ACC112 (cell line): Measurements from ENCODE around the gene COL6A1.
A peak's percentile ranks its signal among the peaks of the same experiment; 100 is the strongest.
"Not testable (repeated sequence)": the region's sequence is repeated elsewhere in the genome, so short reads cannot be mapped to it uniquely, and the experiment has no call there.

Source experiments
- H2AFZ ChIP-seq: fragments of 200-600 bp; sonication (generic); one replicate; pipeline ENCODE4 v1.6.0; 2017; ENCODE audit warnings: antibody characterized with exemption, low read length; ENCODE audit not compliant: unreplicated experiment
- H3K27ac ChIP-seq: fragments of 200-600 bp; sonication (generic); 2 replicates; pipeline ENCODE4 v1.5.1; 2014; ENCODE audit warnings: low read depth, mild to moderate bottlenecking, antibody characterized with exemption, low read length, moderate library complexity
- H3K27me3 ChIP-seq: fragments of 200-600 bp; sonication (generic); 2 replicates; pipeline ENCODE4 v1.6.1; 2014; ENCODE audit warnings: mild to moderate bottlenecking, antibody characterized with exemption, low read length, moderate library complexity, mixed read lengths; ENCODE audit not compliant: insufficient read depth
- H3K36me3 ChIP-seq: fragments of 200-600 bp; sonication (generic); 2 replicates; pipeline ENCODE4 v1.6.1; 2016; ENCODE audit warnings: mild to moderate bottlenecking, antibody characterized with exemption, low read length, moderate library complexity, mixed read lengths; ENCODE audit not compliant: insufficient read depth
- H3K4me1 ChIP-seq: fragments of 200-600 bp; sonication (generic); one replicate; pipeline ENCODE4 v1.6.1; 2016; ENCODE audit warnings: low read length, mixed read lengths; ENCODE audit not compliant: insufficient read depth, unreplicated experiment, control insufficient read depth
- H3K4me3 ChIP-seq: fragments of 200-600 bp; sonication (generic); 2 replicates; pipeline ENCODE4 v1.5.1; 2014; ENCODE audit warnings: mild to moderate bottlenecking, low read depth, low read length
- H3K79me2 ChIP-seq: fragments of 200-600 bp; sonication (generic); one replicate; pipeline ENCODE4 v1.6.0; 2016; ENCODE audit warnings: low read length; ENCODE audit not compliant: control insufficient read depth, unreplicated experiment, insufficient read depth

COL6A1 gene

DNA sequence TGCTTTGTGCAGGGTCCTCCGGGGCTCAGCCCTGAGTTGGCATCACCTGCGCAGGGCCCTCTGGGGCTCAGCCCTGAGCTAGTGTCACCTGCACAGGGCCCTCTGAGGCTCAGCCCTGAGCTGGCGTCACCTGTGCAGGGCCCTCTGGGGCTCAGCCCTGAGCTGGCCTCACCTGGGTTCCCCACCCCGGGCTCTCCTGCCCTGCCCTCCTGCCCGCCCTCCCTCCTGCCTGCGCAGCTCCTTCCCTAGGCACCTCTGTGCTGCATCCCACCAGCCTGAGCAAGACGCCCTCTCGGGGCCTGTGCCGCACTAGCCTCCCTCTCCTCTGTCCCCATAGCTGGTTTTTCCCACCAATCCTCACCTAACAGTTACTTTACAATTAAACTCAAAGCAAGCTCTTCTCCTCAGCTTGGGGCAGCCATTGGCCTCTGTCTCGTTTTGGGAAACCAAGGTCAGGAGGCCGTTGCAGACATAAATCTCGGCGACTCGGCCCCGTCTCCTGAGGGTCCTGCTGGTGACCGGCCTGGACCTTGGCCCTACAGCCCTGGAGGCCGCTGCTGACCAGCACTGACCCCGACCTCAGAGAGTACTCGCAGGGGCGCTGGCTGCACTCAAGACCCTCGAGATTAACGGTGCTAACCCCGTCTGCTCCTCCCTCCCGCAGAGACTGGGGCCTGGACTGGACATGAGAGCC is 22.7 kb downstream of the COL6A1 start:
- peaks cover 44% of the 10 kb centered on the region; the same call in 1 of the 2 replicates for H3K36me3 ChIP-seq
- no peaks in the 10 kb centered on the region for H3K79me2 ChIP-seq
- H3K4me1 ChIP-seq = no peaks in the 10 kb centered on the region
- no peak overlapping the region for H3K4me3 ChIP-seq
- H3K27me3 ChIP-seq = no peaks in the 10 kb centered on the region
- peak overlapping the region; percentile 38 for H3K27ac ChIP-seq
- H2AFZ ChIP-seq = no peak overlapping the region

DNA sequence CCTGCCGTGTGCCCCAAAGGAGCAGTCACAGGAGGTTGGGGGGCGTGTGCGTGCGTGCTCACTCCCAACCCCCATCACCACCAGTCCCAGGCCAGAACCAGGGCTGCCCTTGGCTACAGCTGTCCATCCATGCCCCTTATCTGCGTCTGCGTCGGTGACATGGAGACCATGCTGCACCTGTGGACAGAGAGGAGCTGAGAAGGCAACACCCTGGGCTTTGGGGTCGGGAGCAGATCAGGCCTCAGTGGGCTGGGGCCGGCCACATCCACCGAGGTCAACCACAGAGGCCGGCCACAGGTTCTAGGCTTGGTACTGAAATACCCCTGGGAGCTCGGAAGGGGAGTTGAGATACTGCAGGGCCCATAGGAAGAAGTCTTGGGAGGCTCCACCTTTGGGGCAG is 23.5 kb downstream of the COL6A1 start:
- H3K79me2 ChIP-seq = no peaks in the 10 kb centered on the region
- H2AFZ ChIP-seq = no peak overlapping the region
- H3K4me1 ChIP-seq = no peaks in the 10 kb centered on the region
- no peaks in the 10 kb centered on the region for H3K27me3 ChIP-seq
- no peak overlapping the region for H3K4me3 ChIP-seq
- H3K36me3 ChIP-seq = peaks cover 40% of the 10 kb centered on the region; the same call in 1 of the 2 replicates
- H3K27ac ChIP-seq = peak overlapping the region; percentile 38

- Histone ChIP-seq H3K36me3 (peaks cover 37% of the 10 kb centered on the region; the same call in 1 of the 2 replicates), H3K27me3 (no peaks in the 10 kb centered on the region), H3K4me3 (no peak overlapping the region), H3K79me2 (no peaks in the 10 kb centered on the region), H3K4me1 (no peaks in the 10 kb centered on the region), H2AFZ (no peak overlapping the region), H3K27ac (peak overlapping the region; percentile 38; the same call in 1 of the 2 replicates)
Observed at GRCh38 chr21:46005481-46005881, 23.9 kb downstream of the COL6A1 start.

- H3K27me3 ChIP-seq, H3K4me3 ChIP-seq, H3K79me2 ChIP-seq, H3K4me1 ChIP-seq, H3K27ac ChIP-seq, H2AFZ ChIP-seq: not testable (repeated sequence)
- H3K36me3 ChIP-seq = peaks cover 37% of the 10 kb centered on the region; the same call in 1 of the 2 replicates
Observed at GRCh38 chr21:46005894-46006546, 24.4 kb downstream of the COL6A1 start.

DNA sequence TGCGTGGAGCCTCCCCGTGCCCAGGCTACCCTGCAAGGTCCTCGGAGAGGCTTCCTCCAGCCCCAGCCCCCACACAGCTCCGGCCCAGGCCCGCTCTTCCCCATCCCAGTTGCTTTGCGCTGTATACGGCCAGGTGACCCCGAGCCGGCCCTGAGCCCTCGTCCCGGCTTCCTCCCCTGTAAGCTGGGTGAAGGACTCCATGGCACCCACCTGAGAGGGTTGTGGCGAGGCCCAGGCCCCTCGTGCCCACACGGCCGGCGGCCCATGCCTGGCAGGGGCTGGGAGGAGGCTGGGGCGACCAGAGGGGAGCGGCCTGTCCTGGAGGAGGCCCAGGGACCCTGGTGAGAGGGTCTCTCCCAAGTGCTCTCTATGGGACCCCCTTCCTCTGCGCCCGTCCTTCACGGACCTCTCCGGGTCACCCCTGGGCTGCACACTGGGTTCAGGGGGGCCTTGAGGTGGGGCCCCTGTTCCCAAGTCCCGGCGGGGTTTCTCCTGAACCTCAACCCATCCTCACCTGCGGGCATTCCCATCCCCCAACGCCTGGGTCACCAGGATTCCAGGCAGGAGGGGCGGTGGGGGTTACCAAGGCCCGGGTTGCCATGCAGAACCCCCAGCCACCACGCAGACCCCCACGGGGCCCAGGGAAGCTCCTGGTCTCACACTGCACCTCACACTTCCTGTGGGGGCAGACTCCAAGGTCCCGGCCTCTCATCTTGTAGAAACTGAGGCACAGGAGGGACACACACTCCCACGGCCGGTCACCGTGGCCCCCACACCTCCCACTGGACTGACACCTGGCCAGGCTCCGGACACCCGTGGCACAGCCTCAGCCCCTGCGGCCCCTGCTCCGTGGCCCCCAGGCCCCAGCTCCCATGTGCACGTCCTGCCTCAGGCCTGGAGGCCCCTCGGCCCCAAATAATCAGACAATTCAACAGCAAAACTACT is 25.2 kb downstream of the COL6A1 start:
- Histone ChIP-seq H3K79me2 (no peaks in the 10 kb centered on the region), H2AFZ (no peak overlapping the region), H3K4me3 (no peak overlapping the region), H3K36me3 (peaks cover 30% of the 10 kb centered on the region; the same call in 1 of the 2 replicates), H3K4me1 (no peaks in the 10 kb centered on the region), H3K27me3 (no peaks in the 10 kb centered on the region), H3K27ac (no peak overlapping the region)

GRCh38 chr21:46007492-46007868 is 25.9 kb downstream of the COL6A1 start:
- Histone ChIP-seq H3K4me3 (no peak overlapping the region), H3K79me2 (no peaks in the 10 kb centered on the region), H3K36me3 (peaks cover 23% of the 10 kb centered on the region; the same call in 1 of the 2 replicates), H3K4me1 (no peaks in the 10 kb centered on the region), H3K27ac (no peak overlapping the region), H2AFZ (no peak overlapping the region), H3K27me3 (no peaks in the 10 kb centered on the region)

DNA sequence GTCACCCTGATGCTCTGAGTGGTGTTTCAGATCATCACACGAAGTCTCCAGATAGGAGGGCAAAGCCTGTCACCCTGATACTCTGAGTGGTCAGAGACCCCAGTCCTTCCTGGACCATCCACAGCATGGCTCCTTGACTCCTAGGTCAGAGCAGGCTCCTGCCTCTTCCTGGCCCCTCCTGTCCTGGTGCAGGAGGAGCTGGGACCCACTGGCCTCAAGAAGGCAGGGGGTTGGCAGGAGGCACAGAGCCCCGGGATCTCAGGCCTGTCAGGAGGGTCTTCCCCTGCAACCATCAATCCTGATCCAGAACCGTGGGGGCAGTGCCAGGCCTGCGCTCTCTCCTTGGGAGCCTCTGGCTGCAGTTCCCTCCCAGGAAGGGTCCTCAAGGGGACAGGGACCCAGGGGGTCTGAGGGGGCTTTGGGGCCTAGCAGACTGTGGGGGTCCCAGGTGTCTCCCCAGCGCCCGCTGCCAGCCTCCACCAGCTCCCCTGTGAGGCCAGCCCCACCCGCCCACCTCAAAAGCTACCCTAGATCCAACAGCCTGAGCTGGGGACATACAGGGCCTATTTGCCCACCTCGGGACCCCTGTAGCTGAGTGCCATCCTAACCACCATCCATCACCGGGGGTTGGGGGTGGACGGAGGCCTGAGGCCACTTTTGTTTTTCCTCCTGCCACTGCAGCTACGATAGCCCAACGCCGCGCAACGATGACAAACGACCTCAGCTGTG is 27.5 kb downstream of the COL6A1 start:
- Histone ChIP-seq H3K27ac (no peak overlapping the region), H3K36me3 (peaks cover 12% of the 10 kb centered on the region; the same call in 1 of the 2 replicates), H3K79me2 (no peaks in the 10 kb centered on the region), H3K4me3 (no peak overlapping the region), H3K4me1 (no peaks in the 10 kb centered on the region), H2AFZ (no peak overlapping the region), H3K27me3 (no peaks in the 10 kb centered on the region)

DNA sequence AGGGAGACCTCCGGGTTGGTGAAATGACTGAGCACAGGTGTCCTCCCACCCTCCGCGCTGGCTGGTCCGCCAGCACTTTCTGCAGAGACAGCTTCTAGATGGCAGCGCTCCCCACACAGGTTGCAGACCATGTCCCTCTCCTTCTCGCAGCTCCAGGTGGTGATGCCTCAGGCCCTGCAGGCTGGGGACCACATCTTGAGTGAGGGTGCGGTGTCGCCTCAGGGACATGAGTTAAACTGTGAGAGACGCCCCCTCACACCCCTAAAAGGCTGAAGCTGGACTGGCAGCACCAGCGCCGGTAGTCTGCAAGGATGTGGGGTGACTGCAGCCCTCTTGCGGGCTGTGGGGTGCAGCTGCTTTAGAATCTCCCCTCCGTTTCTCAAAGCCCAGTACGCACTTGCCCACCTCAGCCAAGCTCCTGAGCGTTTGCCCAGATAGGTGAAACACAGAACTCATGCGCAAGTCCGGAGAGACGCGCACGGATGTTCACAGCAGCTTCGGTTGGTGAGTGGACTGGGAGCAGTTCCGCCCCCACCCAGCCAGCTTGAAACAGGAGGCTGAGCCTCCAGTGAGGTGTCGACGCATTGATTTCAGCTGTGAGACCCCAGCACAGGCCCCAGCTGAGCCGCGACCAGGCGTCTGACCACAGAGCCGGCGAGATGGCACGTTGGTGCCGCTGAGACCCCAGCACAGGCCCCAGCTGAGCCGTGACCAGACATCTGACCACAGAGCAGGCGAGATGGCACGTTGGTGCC is 28.6 kb downstream of the COL6A1 start:
- H3K27me3 ChIP-seq = no peaks in the 10 kb centered on the region
- no peak overlapping the region for H3K4me3 ChIP-seq
- H3K79me2 ChIP-seq = no peaks in the 10 kb centered on the region
- H2AFZ ChIP-seq = no peak overlapping the region
- H3K4me1 ChIP-seq = no peaks in the 10 kb centered on the region
- H3K36me3 ChIP-seq = peaks cover 1% of the 10 kb centered on the region; the same call in 1 of the 2 replicates
- H3K27ac ChIP-seq = no peak overlapping the region

DNA sequence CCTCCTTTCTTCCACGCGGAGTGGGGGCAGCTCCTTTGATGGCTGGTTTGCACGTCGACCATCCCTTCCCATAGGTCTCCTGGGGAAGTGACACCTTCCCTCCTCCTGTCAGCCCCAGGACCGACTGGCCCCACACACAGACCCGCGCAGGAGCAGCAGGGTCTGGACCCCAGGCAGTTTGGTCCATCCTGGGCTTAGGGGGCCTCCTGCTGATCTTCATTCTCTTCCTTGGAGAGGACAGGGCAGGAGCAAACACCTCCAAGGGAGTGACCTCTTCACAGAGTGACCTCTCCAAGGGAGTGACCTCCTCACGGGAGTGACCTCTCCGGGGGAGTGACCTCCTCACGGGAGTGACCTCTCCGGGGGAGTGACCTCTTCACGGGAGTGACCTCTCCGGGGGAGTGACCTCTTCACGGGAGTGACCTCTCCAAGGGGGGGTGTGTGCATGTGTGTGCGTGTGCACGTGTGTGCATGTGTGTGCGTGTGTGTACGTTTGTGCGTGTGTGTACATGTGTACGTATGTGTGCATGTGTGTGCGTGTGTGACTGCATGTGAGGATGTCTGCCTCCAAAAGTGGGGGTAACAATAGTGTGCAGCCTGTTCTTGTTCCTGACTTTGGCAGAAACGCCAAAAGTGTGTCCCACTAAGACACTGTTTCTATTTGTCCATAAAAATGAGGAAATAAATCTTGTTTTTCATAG is 29.8 kb downstream of the COL6A1 start:
- Histone ChIP-seq H3K27ac (no peak overlapping the region), H2AFZ (no peak overlapping the region), H3K4me1 (no peaks in the 10 kb centered on the region), H3K36me3 (no peaks in the 10 kb centered on the region), H3K79me2 (no peaks in the 10 kb centered on the region), H3K4me3 (no peak overlapping the region), H3K27me3 (no peaks in the 10 kb centered on the region)
